ENCODE results near the gene PLA2G2D.

- TF ChIP-seq POLR2AphosphoS5 (IDR thresholded peaks at IDR 0.05) (no peak), CTCF (IDR thresholded peaks at IDR 0.05) (peak in 1 of 6 experiments; percentile 24), POLR2A (IDR thresholded peaks at IDR 0.05) (no peak), EP300 (IDR thresholded peaks at IDR 0.05) (no peak)
These were observed 33.2 kb upstream of the PLA2G2D start for GRCh38 chr1:20152599-20152930.

All from upper lobe of left lung (tissue), 4 donors.